ENCODE results near the gene CMSS1.

The CMSS1 gene

GRCh38 chr3:99961756-99962515 is 144.3 kb downstream of the CMSS1 start:
- DNase-seq, result no peak

- DNase-seq, result no peak
Measured at GRCh38 chr3:99962703-99963102, 145.0 kb downstream of the CMSS1 start.

GRCh38 chr3:99965077-99965476 is 147.4 kb downstream of the CMSS1 start:
- DNase-seq, result no peak

GRCh38 chr3:99965681-99966408 is 148.2 kb downstream of the CMSS1 start:
- DNase-seq, result no peak

- DNase-seq, result no peak
Measured at GRCh38 chr3:99966662-99967416, 149.2 kb downstream of the CMSS1 start.

GRCh38 chr3:99967796-99968195 is 150.1 kb downstream of the CMSS1 start:
- no peak for DNase-seq

GRCh38 chr3:99969136-99969535 is 151.5 kb downstream of the CMSS1 start:
- DNase-seq, result no peak

GRCh38 chr3:99970198-99970597 is 152.5 kb downstream of the CMSS1 start:
- DNase-seq, result no peak

- no peak for DNase-seq
Measured at GRCh38 chr3:99971761-99972160, 154.1 kb downstream of the CMSS1 start.

GRCh38 chr3:99972380-99973104 is 154.9 kb downstream of the CMSS1 start:
- DNase-seq, result peak; percentile 9 to 42

GRCh38 chr3:99974989-99975388 is 157.3 kb downstream of the CMSS1 start:
- DNase-seq, result no peak

GRCh38 chr3:99976584-99976983 is 158.9 kb downstream of the CMSS1 start:
- no peak for DNase-seq

- no peak for DNase-seq
Measured at GRCh38 chr3:99978221-99978620, 160.6 kb downstream of the CMSS1 start.

GRCh38 chr3:99980606-99981005 is 162.9 kb downstream of the CMSS1 start:
- DNase-seq, result no peak

GRCh38 chr3:99981138-99981537 is 163.5 kb downstream of the CMSS1 start:
- no peak for DNase-seq

- no peak for DNase-seq
Measured at GRCh38 chr3:99982650-99983049, 165.0 kb downstream of the CMSS1 start.

GRCh38 chr3:99984139-99984538 is 166.5 kb downstream of the CMSS1 start:
- DNase-seq, result no peak

- DNase-seq, result no peak
Measured at GRCh38 chr3:99984668-99985067, 167.0 kb downstream of the CMSS1 start.

- no peak for DNase-seq
Measured at GRCh38 chr3:99990179-99990578, 172.5 kb downstream of the CMSS1 start.

GRCh38 chr3:99997293-99997692 is 179.6 kb downstream of the CMSS1 start:
- no peak for DNase-seq

GRCh38 chr3:99999536-99999935 is 181.9 kb downstream of the CMSS1 start:
- no peak for DNase-seq

GRCh38 chr3:100001083-100001482 is 183.4 kb downstream of the CMSS1 start:
- DNase-seq, result no peak
